ENCODE data around the gene EEF1G. TPM values are rescaled to one million over a fixed set of nuclear protein-coding genes. Genes with fewer than 3 reads are reported as not detected.
A peak's percentile ranks its signal among the peaks of the same experiment; 100 is the strongest.

The EEF1G gene
- total RNA-seq, 1 donor from 2014 or later, result 899 TPM

DNA sequence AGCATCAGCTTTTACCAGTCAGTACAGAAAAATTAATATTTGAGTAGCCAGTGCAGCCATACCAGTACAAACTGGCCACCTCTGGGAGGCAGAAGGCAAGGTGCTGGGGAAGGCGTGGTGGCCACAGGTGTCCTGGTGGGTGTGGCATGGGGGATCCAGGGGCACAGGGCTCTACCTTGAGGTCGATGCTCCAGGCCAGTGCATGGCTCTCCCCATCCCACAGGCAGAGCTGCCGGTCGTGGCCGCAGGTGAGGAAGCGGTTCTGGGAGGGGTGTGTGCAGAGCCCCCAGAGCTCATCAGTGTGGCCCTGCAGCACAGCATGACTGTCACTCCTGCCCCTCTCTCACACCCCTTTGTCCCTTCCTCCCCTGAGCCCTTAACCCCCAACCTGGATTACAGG is 31.8 kb upstream of the EEF1G start:
- intact Hi-C loops (cut with DNase I), result no loop called here
- Histone ChIP-seq H3K4me1 (peaks cover 19% of the 10 kb centered on the region), H3K27ac (no peak overlapping the region), H3K4me3 (no peak overlapping the region), H3K27me3 (ENCODE audit: low read depth) (no peaks in the 10 kb centered on the region), H3K36me3 (peaks cover 71% of the 10 kb centered on the region), H3K9me3 (no peaks in the 10 kb centered on the region)
- TF ChIP-seq, protein P1, sequence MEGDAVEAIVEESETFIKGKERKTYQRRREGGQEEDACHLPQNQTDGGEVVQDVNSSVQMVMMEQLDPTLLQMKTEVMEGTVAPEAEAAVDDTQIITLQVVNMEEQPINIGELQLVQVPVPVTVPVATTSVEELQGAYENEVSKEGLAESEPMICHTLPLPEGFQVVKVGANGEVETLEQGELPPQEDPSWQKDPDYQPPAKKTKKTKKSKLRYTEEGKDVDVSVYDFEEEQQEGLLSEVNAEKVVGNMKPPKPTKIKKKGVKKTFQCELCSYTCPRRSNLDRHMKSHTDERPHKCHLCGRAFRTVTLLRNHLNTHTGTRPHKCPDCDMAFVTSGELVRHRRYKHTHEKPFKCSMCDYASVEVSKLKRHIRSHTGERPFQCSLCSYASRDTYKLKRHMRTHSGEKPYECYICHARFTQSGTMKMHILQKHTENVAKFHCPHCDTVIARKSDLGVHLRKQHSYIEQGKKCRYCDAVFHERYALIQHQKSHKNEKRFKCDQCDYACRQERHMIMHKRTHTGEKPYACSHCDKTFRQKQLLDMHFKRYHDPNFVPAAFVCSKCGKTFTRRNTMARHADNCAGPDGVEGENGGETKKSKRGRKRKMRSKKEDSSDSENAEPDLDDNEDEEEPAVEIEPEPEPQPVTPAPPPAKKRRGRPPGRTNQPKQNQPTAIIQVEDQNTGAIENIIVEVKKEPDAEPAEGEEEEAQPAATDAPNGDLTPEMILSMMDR (IDR thresholded peaks at IDR 0.05), result no peak
- no peak for DNase-seq
- no peak for ATAC-seq

GRCh38 chr11:62604460-62605120 is 30.9 kb upstream of the EEF1G start:
- no peak for DNase-seq
- H3K36me3 ChIP-seq, result peaks cover 63% of the 10 kb centered on the region
- no peak overlapping the region for H3K27ac ChIP-seq
- peaks cover 24% of the 10 kb centered on the region for H3K4me1 ChIP-seq
- H3K9me3 ChIP-seq, result no peaks in the 10 kb centered on the region
- ATAC-seq, result no peak
- TF ChIP-seq, protein P1 (IDR thresholded peaks at IDR 0.05), result no peak
- no peaks in the 10 kb centered on the region for H3K27me3 ChIP-seq (ENCODE audit: low read depth)
- intact Hi-C loops (cut with DNase I), result no loop called here
- no peak overlapping the region for H3K4me3 ChIP-seq

- Histone ChIP-seq H3K4me1 (peaks cover 30% of the 10 kb centered on the region), H3K27ac (no peak overlapping the region), H3K4me3 (no peak overlapping the region), H3K27me3 (ENCODE audit: low read depth) (no peaks in the 10 kb centered on the region), H3K9me3 (no peaks in the 10 kb centered on the region), H3K36me3 (peaks cover 56% of the 10 kb centered on the region)
- DNase-seq, result no peak
- intact Hi-C loops (cut with DNase I), result no loop called here
- ATAC-seq, result no peak
- TF ChIP-seq, protein P1 (IDR thresholded peaks at IDR 0.05), result no peak
Measured at GRCh38 chr11:62603776-62604299, 30.1 kb upstream of the EEF1G start.

- intact Hi-C loops (cut with DNase I), result no loop called here
Measured at GRCh38 chr11:62603072-62603408, 29.3 kb upstream of the EEF1G start.

GRCh38 chr11:62602141-62603071 is 28.7 kb upstream of the EEF1G start:
- DNase-seq, result peak; percentile 78

More at GRCh38 chr11:62603072-62603408, 29.3 kb upstream of the EEF1G start:
- no peaks in the 10 kb centered on the region for H3K27me3 ChIP-seq (ENCODE audit: low read depth)
- peak overlapping the region; percentile 99 for H3K27ac ChIP-seq
- peaks cover 36% of the 10 kb centered on the region for H3K4me1 ChIP-seq
- DNase-seq, result no peak
- peak overlapping the region; percentile 99 for H3K4me3 ChIP-seq
- peaks cover 56% of the 10 kb centered on the region for H3K36me3 ChIP-seq
- no peaks in the 10 kb centered on the region for H3K9me3 ChIP-seq
- TF ChIP-seq, protein P1 (IDR thresholded peaks at IDR 0.05), result no peak
- no peak for ATAC-seq

More at GRCh38 chr11:62602141-62603071, 28.7 kb upstream of the EEF1G start:
- Histone ChIP-seq H3K4me3 (peak overlapping the region; percentile 99), H3K4me1 (peaks cover 36% of the 10 kb centered on the region), H3K36me3 (peaks cover 57% of the 10 kb centered on the region), H3K27me3 (ENCODE audit: low read depth) (no peaks in the 10 kb centered on the region), H3K27ac (peak overlapping the region; percentile 99), H3K9me3 (no peaks in the 10 kb centered on the region)
- intact Hi-C loops (cut with DNase I), result no loop called here
- TF ChIP-seq, protein P1 (IDR thresholded peaks at IDR 0.05), result no peak
- peak; percentile 67 to 77 for ATAC-seq

Data from lower lobe of right lung (tissue), 2 donors.